GF-D8 (cell line): ENCODE results near the gene SPTY2D1.
"Not testable (repeated sequence)": the region's sequence is repeated elsewhere in the genome, so short reads cannot be mapped to it uniquely, and the experiment has no call there.

Experiments
- DNase-seq: peaks from one replicate; lab custom pipeline; 2025; lab: John Stamatoyannopoulos, UW

SPTY2D1 gene

GRCh38 chr11:18618342-18619025 is 15.7 kb downstream of the SPTY2D1 start:
- no peak for DNase-seq

- peak; percentile 19 for DNase-seq
Measured at GRCh38 chr11:18617688-18618341, 16.3 kb downstream of the SPTY2D1 start.

GRCh38 chr11:18615628-18616392 is 18.3 kb downstream of the SPTY2D1 start:
- peak; percentile 32 for DNase-seq

GRCh38 chr11:18614667-18615066 is 19.5 kb downstream of the SPTY2D1 start:
- DNase-seq, result no peak

GRCh38 chr11:18612394-18612793 is 21.7 kb downstream of the SPTY2D1 start:
- DNase-seq, result no peak

GRCh38 chr11:18611196-18611595 is 22.9 kb downstream of the SPTY2D1 start:
- DNase-seq, result no peak

GRCh38 chr11:18608376-18608775 is 25.8 kb downstream of the SPTY2D1 start:
- no peak for DNase-seq

- no peak for DNase-seq
Measured at GRCh38 chr11:18600915-18601569, 33.1 kb downstream of the SPTY2D1 start.

- DNase-seq, result no peak
Measured at GRCh38 chr11:18599739-18600230, 34.4 kb downstream of the SPTY2D1 start, which contains the start of gene MISFA. MISFA (plus strand) TSS chr11:18599789; CDS start chr11:18599929, 140 bp downstream.

GRCh38 chr11:18594999-18595749 is 39.0 kb downstream of the SPTY2D1 start:
- no peak for DNase-seq

GRCh38 chr11:18594088-18594487 is 40.1 kb downstream of the SPTY2D1 start:
- not testable (repeated sequence) for DNase-seq

- no peak for DNase-seq
Measured at GRCh38 chr11:18590571-18590970, 43.6 kb downstream of the SPTY2D1 start.

- DNase-seq, result peak; percentile 22
Measured at GRCh38 chr11:18588297-18589252, 45.6 kb downstream of the SPTY2D1 start, which contains the start of gene UEVLD. UEVLD (minus strand) TSS chr11:18588734; CDS start chr11:18588654, 80 bp downstream.

- no peak for DNase-seq
Measured at GRCh38 chr11:18581825-18582224, 52.3 kb downstream of the SPTY2D1 start.

- DNase-seq, result no peak
Measured at GRCh38 chr11:18580113-18580766, 53.9 kb downstream of the SPTY2D1 start.

GRCh38 chr11:18578975-18579598 is 55.1 kb downstream of the SPTY2D1 start:
- DNase-seq, result no peak

- no peak for DNase-seq
Measured at GRCh38 chr11:18575361-18575760, 58.8 kb downstream of the SPTY2D1 start.

- no peak for DNase-seq
Measured at GRCh38 chr11:18567081-18567480, 67.1 kb downstream of the SPTY2D1 start.

- DNase-seq, result no peak
Measured at GRCh38 chr11:18566406-18566805, 67.7 kb downstream of the SPTY2D1 start.
